BLaER1 (cell line): Measurements from ENCODE around the gene BICD1.
A peak's percentile ranks its signal among the peaks of the same experiment; 100 is the strongest.

Source experiments
- H3K27ac ChIP-seq: shearing (Covaris generic); formaldehyde crosslinking; 2 replicates; pipeline ENCODE4 v1.8.1; 2022
- H3K27me3 ChIP-seq: shearing (Covaris generic); formaldehyde crosslinking; 2 replicates; pipeline ENCODE4 v1.8.1; 2022
- H3K36me3 ChIP-seq: shearing (Covaris generic); formaldehyde crosslinking; 2 replicates; pipeline ENCODE4 v1.8.1; 2022
- H3K4me1 ChIP-seq: shearing (Covaris generic); formaldehyde crosslinking; 2 replicates; pipeline ENCODE4 v1.8.1; 2022
- H3K4me2 ChIP-seq: shearing (Covaris generic); formaldehyde crosslinking; 2 replicates; pipeline ENCODE4 v1.8.1; 2022
- H3K4me3 ChIP-seq: shearing (Covaris generic); formaldehyde crosslinking; 2 replicates; pipeline ENCODE4 v1.8.1; 2022
- H3K9ac ChIP-seq: shearing (Covaris generic); formaldehyde crosslinking; 2 replicates; pipeline ENCODE4 v1.8.1; 2022
- H3K9me3 ChIP-seq: shearing (Covaris generic); formaldehyde crosslinking; 2 replicates; pipeline ENCODE4 v1.8.1; 2022
- H4K20me1 ChIP-seq: shearing (Covaris generic); formaldehyde crosslinking; 2 replicates; pipeline ENCODE4 v1.8.1; 2022
- Cebpa-rat ChIP-seq: shearing (Covaris generic); IDR thresholded peaks from 2 replicates; pipeline ENCODE4 v1.8.1; 2022

The BICD1 gene

GRCh38 chr12:32100361-32100760, 6.3 kb upstream of the BICD1 start:
- no peak overlapping the region for H3K27ac ChIP-seq
- H3K36me3 ChIP-seq, result no peaks in the 10 kb centered on the region
- H3K9ac ChIP-seq, result no peak overlapping the region
- H4K20me1 ChIP-seq, result no peaks in the 10 kb centered on the region
- H3K4me1 ChIP-seq, result peaks cover 23% of the 10 kb centered on the region
- H3K9me3 ChIP-seq, result no peaks in the 10 kb centered on the region
- TF ChIP-seq Cebpa-rat, result no peak
- H3K4me2 ChIP-seq, result no peak overlapping the region
- H3K27me3 ChIP-seq, result no peaks in the 10 kb centered on the region
- H3K4me3 ChIP-seq, result no peak overlapping the region

GRCh38 chr12:32100888-32101287, 5.8 kb upstream of the BICD1 start:
- Histone ChIP-seq H3K4me3 (no peak overlapping the region), H3K9ac (no peak overlapping the region), H3K9me3 (no peaks in the 10 kb centered on the region), H3K27me3 (no peaks in the 10 kb centered on the region), H4K20me1 (no peaks in the 10 kb centered on the region), H3K4me2 (no peak overlapping the region), H3K27ac (no peak overlapping the region), H3K4me1 (peaks cover 27% of the 10 kb centered on the region), H3K36me3 (no peaks in the 10 kb centered on the region)
- TF ChIP-seq Cebpa-rat, result no peak

GRCh38 chr12:32102234-32102633, 4.4 kb upstream of the BICD1 start:
- H3K4me3 ChIP-seq, result no peak overlapping the region
- peaks cover 31% of the 10 kb centered on the region for H3K4me1 ChIP-seq
- H3K27ac ChIP-seq, result no peak overlapping the region
- TF ChIP-seq Cebpa-rat, result no peak
- no peaks in the 10 kb centered on the region for H3K27me3 ChIP-seq
- no peaks in the 10 kb centered on the region for H4K20me1 ChIP-seq
- H3K9ac ChIP-seq, result no peak overlapping the region
- no peaks in the 10 kb centered on the region for H3K36me3 ChIP-seq
- no peaks in the 10 kb centered on the region for H3K9me3 ChIP-seq
- peak overlapping the region; percentile 54 for H3K4me2 ChIP-seq

GRCh38 chr12:32104572-32105355, 1.9 kb upstream of the BICD1 start:
- no peak for TF ChIP-seq Cebpa-rat
- no peaks in the 10 kb centered on the region for H3K9me3 ChIP-seq

GRCh38 chr12:32105986-32106516, 596 bp upstream of the BICD1 start:
- Histone ChIP-seq H3K9me3 (no peaks in the 10 kb centered on the region), H3K4me2 (peak overlapping the region; percentile 88), H3K4me1 (peaks cover 59% of the 10 kb centered on the region), H3K27me3 (no peaks in the 10 kb centered on the region), H3K9ac (peak overlapping the region; percentile 94), H3K27ac (peak overlapping the region; percentile 91), H3K4me3 (peak overlapping the region; percentile 96), H4K20me1 (0 out of 2 replicates have a peak, but pooled peaks cover 12% of the 10 kb centered on the region), H3K36me3 (no peaks in the 10 kb centered on the region)
- no peak for TF ChIP-seq Cebpa-rat

More at GRCh38 chr12:32104572-32105355, 1.9 kb upstream of the BICD1 start:
- Histone ChIP-seq H3K9ac (no peak overlapping the region), H3K4me3 (no peak overlapping the region), H3K4me2 (no peak overlapping the region), H4K20me1 (0 out of 2 replicates have a peak, but pooled peaks cover 12% of the 10 kb centered on the region), H3K27ac (no peak overlapping the region), H3K36me3 (no peaks in the 10 kb centered on the region), H3K4me1 (peaks cover 51% of the 10 kb centered on the region), H3K27me3 (no peaks in the 10 kb centered on the region)

GRCh38 chr12:32107359-32108267, 966 bp downstream of the BICD1 start:
- Histone ChIP-seq H3K4me2 (peak overlapping the region; percentile 88), H3K9me3 (no peaks in the 10 kb centered on the region), H3K27me3 (no peaks in the 10 kb centered on the region), H3K4me3 (peak overlapping the region; percentile 96), H3K36me3 (peaks cover 7% of the 10 kb centered on the region; the same call in 1 of the 2 replicates), H3K4me1 (peaks cover 46% of the 10 kb centered on the region), H3K27ac (peak overlapping the region; percentile 91), H4K20me1 (0 out of 2 replicates have a peak, but pooled peaks cover 12% of the 10 kb centered on the region), H3K9ac (peak overlapping the region; percentile 94)
- TF ChIP-seq Cebpa-rat, result no peak

- no peaks in the 10 kb centered on the region for H3K27me3 ChIP-seq
- no peak overlapping the region for H3K27ac ChIP-seq
- H3K9ac ChIP-seq, result no peak overlapping the region
- 0 out of 2 replicates have a peak, but pooled peaks cover 12% of the 10 kb centered on the region for H4K20me1 ChIP-seq
- H3K4me3 ChIP-seq, result peak overlapping the region; percentile 16; the same call in 1 of the 2 replicates
- H3K36me3 ChIP-seq, result peaks cover 11% of the 10 kb centered on the region; the same call in 1 of the 2 replicates
- TF ChIP-seq Cebpa-rat, result no peak
- H3K4me2 ChIP-seq, result peak overlapping the region; percentile 88
- H3K9me3 ChIP-seq, result no peaks in the 10 kb centered on the region
- peaks cover 43% of the 10 kb centered on the region for H3K4me1 ChIP-seq
Observed at GRCh38 chr12:32108787-32109186, 2.1 kb downstream of the BICD1 start.

- no peak overlapping the region for H3K27ac ChIP-seq
Observed at GRCh38 chr12:32110417-32110816, 3.8 kb downstream of the BICD1 start.

GRCh38 chr12:32110942-32111341, 4.3 kb downstream of the BICD1 start:
- no peak for TF ChIP-seq Cebpa-rat
- H3K4me2 ChIP-seq, result no peak overlapping the region
- no peaks in the 10 kb centered on the region for H3K27me3 ChIP-seq
- no peak overlapping the region for H3K27ac ChIP-seq
- H3K9me3 ChIP-seq, result no peaks in the 10 kb centered on the region
- H3K4me1 ChIP-seq, result peaks cover 41% of the 10 kb centered on the region
- 0 out of 2 replicates have a peak, but pooled peaks cover 12% of the 10 kb centered on the region for H4K20me1 ChIP-seq
- no peak overlapping the region for H3K9ac ChIP-seq
- peaks cover 16% of the 10 kb centered on the region; the same call in 1 of the 2 replicates for H3K36me3 ChIP-seq
- no peak overlapping the region for H3K4me3 ChIP-seq

More at GRCh38 chr12:32110417-32110816, 3.8 kb downstream of the BICD1 start:
- Histone ChIP-seq H3K4me2 (peak overlapping the region; percentile 35; the same call in 1 of the 2 replicates), H3K9me3 (no peaks in the 10 kb centered on the region), H3K4me3 (no peak overlapping the region), H3K9ac (no peak overlapping the region), H4K20me1 (0 out of 2 replicates have a peak, but pooled peaks cover 12% of the 10 kb centered on the region), H3K36me3 (peaks cover 16% of the 10 kb centered on the region; the same call in 1 of the 2 replicates), H3K4me1 (peaks cover 40% of the 10 kb centered on the region), H3K27me3 (no peaks in the 10 kb centered on the region)
- TF ChIP-seq Cebpa-rat, result no peak
